ENCODE measurements around the gene LGALS4.

LGALS4 gene

DNA sequence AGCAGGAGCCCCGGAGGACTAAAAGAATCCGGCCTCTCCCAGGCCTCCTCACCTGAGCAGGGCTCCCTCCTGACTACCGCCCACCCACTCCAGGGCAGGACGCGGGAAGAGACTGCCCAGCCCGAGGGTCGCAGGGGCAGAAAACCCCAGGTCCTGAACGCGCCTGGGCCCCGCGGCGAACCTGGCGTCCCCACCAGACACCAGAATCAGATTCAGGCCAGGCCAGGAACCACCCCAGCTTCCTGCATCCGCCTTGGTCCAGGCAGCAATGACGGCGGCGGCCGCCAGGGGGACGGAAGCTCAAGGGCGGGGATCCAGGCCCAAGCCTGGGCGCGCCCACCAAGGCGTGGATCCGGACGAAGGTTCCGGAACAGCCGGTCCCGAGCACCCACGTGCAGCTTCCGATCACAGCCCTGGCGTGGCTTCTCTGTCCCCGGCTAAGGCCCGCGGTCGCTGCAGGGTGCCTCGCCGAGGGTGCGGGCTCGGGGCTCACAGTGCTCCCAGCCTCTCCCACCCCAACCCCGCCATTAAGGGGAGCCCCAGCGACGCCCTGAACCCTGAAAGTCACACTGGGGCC is 43.0 kb downstream of the LGALS4 start:
- H3K36me3 ChIP-seq (ENCODE audit: insufficient read depth, low read length), result no peaks in the 10 kb centered on the region
- no peaks in the 10 kb centered on the region for H3K27me3 ChIP-seq (ENCODE audit: insufficient read depth, low read length, poor library complexity)
- DNase-seq, result no peak
- H3K79me2 ChIP-seq (ENCODE audit: insufficient read depth, low read length), result no peaks in the 10 kb centered on the region
- H3K4me2 ChIP-seq (ENCODE audit: insufficient read depth, low read length), result no peak overlapping the region
- no peak overlapping the region for H3K4me3 ChIP-seq (ENCODE audit: low read depth in 1 of 2, low read length in 2 of 2)
- H2AFZ ChIP-seq (ENCODE audit: low read depth, low read length), result no peak overlapping the region
- ATAC-seq (ENCODE audit: insufficient read depth, low read depth), result no peak
- no peaks in the 10 kb centered on the region for H3K9me3 ChIP-seq (ENCODE audit: insufficient read depth, low read length, severe bottlenecking)
- no peaks in the 10 kb centered on the region for H3K4me1 ChIP-seq (ENCODE audit: insufficient read depth, low read length)
- no peak overlapping the region for H3K9ac ChIP-seq (ENCODE audit: low read depth, low read length)
- H4K20me1 ChIP-seq (ENCODE audit: insufficient read depth, low read length), result no peaks in the 10 kb centered on the region
- TF ChIP-seq, protein P1, sequence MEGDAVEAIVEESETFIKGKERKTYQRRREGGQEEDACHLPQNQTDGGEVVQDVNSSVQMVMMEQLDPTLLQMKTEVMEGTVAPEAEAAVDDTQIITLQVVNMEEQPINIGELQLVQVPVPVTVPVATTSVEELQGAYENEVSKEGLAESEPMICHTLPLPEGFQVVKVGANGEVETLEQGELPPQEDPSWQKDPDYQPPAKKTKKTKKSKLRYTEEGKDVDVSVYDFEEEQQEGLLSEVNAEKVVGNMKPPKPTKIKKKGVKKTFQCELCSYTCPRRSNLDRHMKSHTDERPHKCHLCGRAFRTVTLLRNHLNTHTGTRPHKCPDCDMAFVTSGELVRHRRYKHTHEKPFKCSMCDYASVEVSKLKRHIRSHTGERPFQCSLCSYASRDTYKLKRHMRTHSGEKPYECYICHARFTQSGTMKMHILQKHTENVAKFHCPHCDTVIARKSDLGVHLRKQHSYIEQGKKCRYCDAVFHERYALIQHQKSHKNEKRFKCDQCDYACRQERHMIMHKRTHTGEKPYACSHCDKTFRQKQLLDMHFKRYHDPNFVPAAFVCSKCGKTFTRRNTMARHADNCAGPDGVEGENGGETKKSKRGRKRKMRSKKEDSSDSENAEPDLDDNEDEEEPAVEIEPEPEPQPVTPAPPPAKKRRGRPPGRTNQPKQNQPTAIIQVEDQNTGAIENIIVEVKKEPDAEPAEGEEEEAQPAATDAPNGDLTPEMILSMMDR (IDR thresholded peaks at IDR 0.05; ENCODE audit: borderline replicate concordance, extremely low read depth, low read length, poor library complexity, severe bottlenecking), result no peak
- TF ChIP-seq EZH2 (IDR thresholded peaks at IDR 0.05; ENCODE audit: borderline replicate concordance, low read depth, low read length, severe bottlenecking), result no peak
- no peak overlapping the region for H3K27ac ChIP-seq (ENCODE audit: low read length)

DNA sequence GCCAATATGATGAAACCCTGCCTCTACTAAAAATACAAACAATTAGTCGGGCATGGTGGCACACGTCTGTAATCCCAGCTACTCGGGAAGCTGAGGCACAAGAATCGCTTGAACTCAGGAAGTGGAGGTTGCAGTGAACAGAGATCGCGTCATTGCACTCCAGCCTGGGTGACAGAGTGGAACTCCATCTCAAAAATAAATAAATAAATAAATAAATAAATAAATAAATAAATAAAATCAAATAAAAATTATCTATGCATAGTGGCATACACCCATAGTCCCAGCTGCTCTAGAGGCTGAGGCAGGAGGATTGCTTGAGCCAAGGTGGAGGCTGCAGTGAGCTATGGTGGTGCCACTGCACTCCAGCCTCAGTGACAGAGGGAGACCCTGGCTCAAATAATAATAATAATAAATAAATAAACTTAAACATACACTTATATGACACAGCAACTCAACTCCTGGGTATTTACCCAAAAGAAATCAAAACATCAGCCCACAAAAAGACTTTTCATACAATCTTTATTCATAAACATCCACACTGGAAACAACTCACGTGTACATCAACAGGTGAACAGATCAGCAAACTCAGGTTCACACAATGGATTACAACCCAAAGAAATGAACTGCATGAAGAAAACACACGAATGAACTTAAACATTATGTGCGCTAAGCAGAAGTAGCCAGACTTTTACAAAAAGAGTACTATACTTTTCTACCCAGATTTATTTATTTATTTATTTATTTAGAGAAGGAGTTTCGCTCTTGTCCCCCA is 46.3 kb downstream of the LGALS4 start:
- no peak for ATAC-seq (ENCODE audit: insufficient read depth, low read depth)
- no peak overlapping the region for H3K27ac ChIP-seq (ENCODE audit: low read length)
- H2AFZ ChIP-seq (ENCODE audit: low read depth, low read length), result no peak overlapping the region
- no peaks in the 10 kb centered on the region for H3K27me3 ChIP-seq (ENCODE audit: insufficient read depth, low read length, poor library complexity)
- H4K20me1 ChIP-seq (ENCODE audit: insufficient read depth, low read length), result no peaks in the 10 kb centered on the region
- H3K4me1 ChIP-seq (ENCODE audit: insufficient read depth, low read length), result no peaks in the 10 kb centered on the region
- H3K4me3 ChIP-seq (ENCODE audit: low read depth in 1 of 2, low read length in 2 of 2), result no peak overlapping the region
- no peaks in the 10 kb centered on the region for H3K9me3 ChIP-seq (ENCODE audit: insufficient read depth, low read length, severe bottlenecking)
- H3K9ac ChIP-seq (ENCODE audit: low read depth, low read length), result no peak overlapping the region
- no peaks in the 10 kb centered on the region for H3K79me2 ChIP-seq (ENCODE audit: insufficient read depth, low read length)
- no peak for DNase-seq
- H3K36me3 ChIP-seq (ENCODE audit: insufficient read depth, low read length), result no peaks in the 10 kb centered on the region
- TF ChIP-seq EZH2 (IDR thresholded peaks at IDR 0.05; ENCODE audit: borderline replicate concordance, low read depth, low read length, severe bottlenecking), result no peak
- TF ChIP-seq, protein P1 (IDR thresholded peaks at IDR 0.05; ENCODE audit: borderline replicate concordance, extremely low read depth, low read length, poor library complexity, severe bottlenecking), result no peak
- H3K4me2 ChIP-seq (ENCODE audit: insufficient read depth, low read length), result no peak overlapping the region

DNA sequence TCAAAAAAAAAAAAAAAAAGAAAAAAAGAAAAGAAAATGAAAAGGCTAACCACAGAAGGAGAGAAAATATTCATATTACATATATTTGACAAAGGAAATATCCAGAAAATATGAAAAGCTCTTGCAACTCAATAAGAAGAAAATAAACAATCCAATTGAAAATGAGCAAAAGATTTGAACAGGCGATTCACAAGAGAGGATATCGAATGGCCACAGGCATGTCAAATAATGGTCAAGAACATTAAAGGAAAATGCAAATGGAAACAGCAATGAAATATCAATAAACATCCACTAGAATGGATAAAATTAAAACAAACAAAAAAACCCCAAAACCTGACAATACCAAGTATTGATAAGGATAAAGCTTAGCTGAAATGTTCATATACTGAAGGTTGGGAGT is 47.5 kb downstream of the LGALS4 start:
- H3K9ac ChIP-seq (ENCODE audit: low read depth, low read length), result no peak overlapping the region
- H3K27me3 ChIP-seq (ENCODE audit: insufficient read depth, low read length, poor library complexity), result no peaks in the 10 kb centered on the region
- no peaks in the 10 kb centered on the region for H4K20me1 ChIP-seq (ENCODE audit: insufficient read depth, low read length)
- no peaks in the 10 kb centered on the region for H3K79me2 ChIP-seq (ENCODE audit: insufficient read depth, low read length)
- TF ChIP-seq, protein P1 (IDR thresholded peaks at IDR 0.05; ENCODE audit: borderline replicate concordance, extremely low read depth, low read length, poor library complexity, severe bottlenecking), result no peak
- TF ChIP-seq EZH2 (IDR thresholded peaks at IDR 0.05; ENCODE audit: borderline replicate concordance, low read depth, low read length, severe bottlenecking), result no peak
- no peak for DNase-seq
- no peak overlapping the region for H3K4me2 ChIP-seq (ENCODE audit: insufficient read depth, low read length)
- H3K36me3 ChIP-seq (ENCODE audit: insufficient read depth, low read length), result no peaks in the 10 kb centered on the region
- H3K4me3 ChIP-seq (ENCODE audit: low read depth in 1 of 2, low read length in 2 of 2), result no peak overlapping the region
- no peak overlapping the region for H2AFZ ChIP-seq (ENCODE audit: low read depth, low read length)
- no peak overlapping the region for H3K27ac ChIP-seq (ENCODE audit: low read length)
- H3K4me1 ChIP-seq (ENCODE audit: insufficient read depth, low read length), result no peaks in the 10 kb centered on the region
- no peak for ATAC-seq (ENCODE audit: insufficient read depth, low read depth)
- no peaks in the 10 kb centered on the region for H3K9me3 ChIP-seq (ENCODE audit: insufficient read depth, low read length, severe bottlenecking)

All from DND-41 (cell line).